DOHH2 (cell line): Measurements from ENCODE around the gene AP4M1.

Experiments
- H3F3A ChIP-seq: fragments of 200-600 bp; sonication (generic), shearing (Covaris generic); 2 replicates; pipeline ENCODE4 v1.6.0; 2016; ENCODE audit warnings: antibody characterized with exemption, mild to moderate bottlenecking; ENCODE audit not compliant: control insufficient read depth, insufficient read depth
- H3K27ac ChIP-seq: fragments of 200-600 bp; sonication (generic); 2 replicates; pipeline ENCODE4 v1.5.1; 2014; ENCODE audit warnings: low read depth, mild to moderate bottlenecking, low read length, moderate library complexity
- H3K27me3 ChIP-seq: fragments of 200-600 bp; sonication (generic); 2 replicates; pipeline ENCODE4 v1.6.1; 2014; ENCODE audit warnings: mild to moderate bottlenecking, low read length, mixed read lengths; ENCODE audit not compliant: control insufficient read depth
- H3K36me3 ChIP-seq: fragments of 200-600 bp; sonication (generic); 2 replicates; pipeline ENCODE4 v1.6.1; 2014; ENCODE audit warnings: mild to moderate bottlenecking, low read length, moderate library complexity, mixed read lengths; ENCODE audit not compliant: control insufficient read depth
- H3K4me1 ChIP-seq: fragments of 200-600 bp; sonication (generic); 2 replicates; pipeline ENCODE4 v1.6.1; 2014; ENCODE audit warnings: mild to moderate bottlenecking, low read length, mixed read lengths; ENCODE audit not compliant: control insufficient read depth
- H3K4me2 ChIP-seq: fragments of 200-600 bp; sonication (generic); 2 replicates; pipeline ENCODE4 v1.6.0; 2014; ENCODE audit warnings: mild to moderate bottlenecking, low read length, moderate library complexity
- H3K4me3 ChIP-seq: fragments of 200-600 bp; sonication (generic); 2 replicates; pipeline ENCODE4 v1.5.1; 2014; ENCODE audit warnings: mild to moderate bottlenecking, low read length, mixed read lengths
- H3K79me2 ChIP-seq: fragments of 200-600 bp; sonication (generic); 2 replicates; pipeline ENCODE4 v1.6.1; 2014; ENCODE audit warnings: mild to moderate bottlenecking, low read length, mixed read lengths; ENCODE audit not compliant: control insufficient read depth
- H3K9me2 ChIP-seq: fragments of 200-600 bp; sonication (generic); replicated peaks from 2 replicates; pipeline ENCODE4 v1.6.1; 2014; ENCODE audit warnings: mild to moderate bottlenecking, low read length, mixed read lengths; ENCODE audit not compliant: control insufficient read depth
- H3K9me3 ChIP-seq: fragments of 200-600 bp; sonication (generic); 2 replicates; pipeline ENCODE4 v1.6.1; 2014; ENCODE audit warnings: antibody characterized with exemption, low read length, mixed read lengths; ENCODE audit not compliant: control insufficient read depth, insufficient read depth
- H4K20me1 ChIP-seq: fragments of 200-600 bp; sonication (generic); 2 replicates; pipeline ENCODE4 v1.6.0; 2014; ENCODE audit warnings: low read depth, mild to moderate bottlenecking, antibody characterized with exemption, low read length, moderate library complexity; ENCODE audit not compliant: control insufficient read depth, insufficient read depth
- EZH2phosphoT487 ChIP-seq: fragments of 200-600 bp; sonication (generic); IDR thresholded peaks from 2 replicates; pipeline ENCODE4 v1.6.1; 2017; ENCODE audit warnings: borderline replicate concordance, mild to moderate bottlenecking, antibody characterized with exemption, low read length, moderate library complexity, mixed read lengths
- TF ChIP-seq, protein P1 (sequence below): fragments of 200-600 bp; sonication (generic); IDR thresholded peaks from one replicate; pipeline ENCODE4 v1.5.1; 2014; ENCODE audit warnings: antibody characterized with exemption, mild to moderate bottlenecking, low read depth, low read length; ENCODE audit not compliant: poor library complexity, severe bottlenecking

The AP4M1 gene

GRCh38 chr7:100064162-100064561, 37.3 kb upstream of the AP4M1 start:
- Histone ChIP-seq H4K20me1 (no peaks in the 10 kb centered on the region), H3K27me3 (no peaks in the 10 kb centered on the region), H3K4me1 (peaks cover 7% of the 10 kb centered on the region), H3K36me3 (peaks cover 15% of the 10 kb centered on the region), H3F3A (no peaks in the 10 kb centered on the region), H3K9me2 (no peaks in the 10 kb centered on the region), H3K27ac (no peak overlapping the region), H3K4me2 (no peak overlapping the region), H3K4me3 (no peak overlapping the region), H3K79me2 (no peaks in the 10 kb centered on the region), H3K9me3 (no peaks in the 10 kb centered on the region)
- TF ChIP-seq, protein P1, sequence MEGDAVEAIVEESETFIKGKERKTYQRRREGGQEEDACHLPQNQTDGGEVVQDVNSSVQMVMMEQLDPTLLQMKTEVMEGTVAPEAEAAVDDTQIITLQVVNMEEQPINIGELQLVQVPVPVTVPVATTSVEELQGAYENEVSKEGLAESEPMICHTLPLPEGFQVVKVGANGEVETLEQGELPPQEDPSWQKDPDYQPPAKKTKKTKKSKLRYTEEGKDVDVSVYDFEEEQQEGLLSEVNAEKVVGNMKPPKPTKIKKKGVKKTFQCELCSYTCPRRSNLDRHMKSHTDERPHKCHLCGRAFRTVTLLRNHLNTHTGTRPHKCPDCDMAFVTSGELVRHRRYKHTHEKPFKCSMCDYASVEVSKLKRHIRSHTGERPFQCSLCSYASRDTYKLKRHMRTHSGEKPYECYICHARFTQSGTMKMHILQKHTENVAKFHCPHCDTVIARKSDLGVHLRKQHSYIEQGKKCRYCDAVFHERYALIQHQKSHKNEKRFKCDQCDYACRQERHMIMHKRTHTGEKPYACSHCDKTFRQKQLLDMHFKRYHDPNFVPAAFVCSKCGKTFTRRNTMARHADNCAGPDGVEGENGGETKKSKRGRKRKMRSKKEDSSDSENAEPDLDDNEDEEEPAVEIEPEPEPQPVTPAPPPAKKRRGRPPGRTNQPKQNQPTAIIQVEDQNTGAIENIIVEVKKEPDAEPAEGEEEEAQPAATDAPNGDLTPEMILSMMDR: no peak
- no peak for TF ChIP-seq EZH2phosphoT487

GRCh38 chr7:100065452-100066186, 35.8 kb upstream of the AP4M1 start:
- Histone ChIP-seq H4K20me1 (no peaks in the 10 kb centered on the region), H3K27me3 (no peaks in the 10 kb centered on the region), H3K4me1 (no peaks in the 10 kb centered on the region), H3K4me2 (no peak overlapping the region), H3K4me3 (no peak overlapping the region), H3K79me2 (no peaks in the 10 kb centered on the region), H3K36me3 (peaks cover 27% of the 10 kb centered on the region), H3K9me2 (no peaks in the 10 kb centered on the region), H3F3A (no peaks in the 10 kb centered on the region), H3K9me3 (peaks cover 5% of the 10 kb centered on the region), H3K27ac (no peak overlapping the region)
- TF ChIP-seq, protein P1: no peak
- no peak for TF ChIP-seq EZH2phosphoT487

GRCh38 chr7:100066953-100067352, 34.5 kb upstream of the AP4M1 start:
- TF ChIP-seq, protein P1: no peak
- no peak for TF ChIP-seq EZH2phosphoT487
- peaks cover 41% of the 10 kb centered on the region for H3K36me3 ChIP-seq

More at GRCh38 chr7:100066953-100067352, 34.5 kb upstream of the AP4M1 start:
- Histone ChIP-seq H3K9me3 (peaks cover 18% of the 10 kb centered on the region), H3K27me3 (no peaks in the 10 kb centered on the region), H3K4me2 (no peak overlapping the region), H3K4me1 (no peaks in the 10 kb centered on the region), H3K27ac (no peak overlapping the region), H3F3A (no peaks in the 10 kb centered on the region), H4K20me1 (no peaks in the 10 kb centered on the region), H3K79me2 (no peaks in the 10 kb centered on the region), H3K4me3 (no peak overlapping the region), H3K9me2 (no peaks in the 10 kb centered on the region)
